Mesothelial cell of epicardium (in vitro differentiated cells): ENCODE results near the gene ZBTB34. TPM values are rescaled to one million over a fixed set of nuclear protein-coding genes. Genes with fewer than 3 reads are reported as not detected.

ENCODE experiments used
- DNase-seq, 2 experiments: peaks; one replicate each; pipeline ENCODE4 v3.0.0; 2021; ENCODE audit warnings: low spot score in 2 of 2; ENCODE audit not compliant: unreplicated experiment in 2 of 2
- H3K27ac Mint-ChIP-seq: 2 replicates; pipeline ENCODE4 v1.8.0; 2021; ENCODE audit warnings: mixed read lengths
- H3K27me3 Mint-ChIP-seq: 2 replicates; pipeline ENCODE4 v1.8.0; 2021; ENCODE audit warnings: low read depth, mixed read lengths
- H3K36me3 Mint-ChIP-seq: 2 replicates; pipeline ENCODE4 v1.8.0; 2021; ENCODE audit warnings: mixed read lengths
- H3K4me1 Mint-ChIP-seq: 2 replicates; pipeline ENCODE4 v1.8.0; 2021; ENCODE audit warnings: mixed read lengths
- H3K4me3 Mint-ChIP-seq: 2 replicates; pipeline ENCODE4 v1.8.0; 2021; ENCODE audit warnings: mild to moderate bottlenecking, moderate library complexity, mixed read lengths
- H3K9me3 Mint-ChIP-seq: 2 replicates; pipeline ENCODE4 v1.8.0; 2021; ENCODE audit warnings: mixed read lengths
- CTCF ChIP-seq: fragments of 200-600 bp; sonication (generic); IDR thresholded peaks from one replicate; pipeline ENCODE4 v1.5.0; 2021; ENCODE audit warnings: antibody characterized with exemption; ENCODE audit not compliant: unreplicated experiment
- total RNA-seq: library from RNA; stranded (reverse); gene quantifications from 3 replicates; pipeline ENCODE4 v1.2.1, GENCODE V29; 2021

Gene ZBTB34
- total RNA-seq, 1 donor from 2014 or later: 23.3 TPM

- Mint-ChIP-seq H3K27me3 (no peaks in the 10 kb centered on the region), H3K4me1 (peaks cover 6% of the 10 kb centered on the region), H3K36me3 (peaks cover 16% of the 10 kb centered on the region), H3K9me3 (no peaks in the 10 kb centered on the region), H3K27ac (no peak overlapping the region), H3K4me3 (no peak overlapping the region)
- no peak for DNase-seq
- no peak for TF ChIP-seq CTCF
Measured at GRCh38 chr9:126885131-126885641, 24.7 kb downstream of the ZBTB34 start.

- H3K4me3 Mint-ChIP-seq: no peak overlapping the region
- no peak for DNase-seq
- TF ChIP-seq CTCF: no peak
- no peak overlapping the region for H3K27ac Mint-ChIP-seq
- no peaks in the 10 kb centered on the region for H3K9me3 Mint-ChIP-seq
- peaks cover 9% of the 10 kb centered on the region for H3K36me3 Mint-ChIP-seq
- H3K27me3 Mint-ChIP-seq: no peaks in the 10 kb centered on the region
- peaks cover 6% of the 10 kb centered on the region for H3K4me1 Mint-ChIP-seq
Measured at GRCh38 chr9:126886034-126886822, 25.8 kb downstream of the ZBTB34 start.

GRCh38 chr9:126886897-126887296, 26.5 kb downstream of the ZBTB34 start:
- Mint-ChIP-seq H3K36me3 (peaks cover 6% of the 10 kb centered on the region), H3K4me1 (peaks cover 8% of the 10 kb centered on the region), H3K9me3 (no peaks in the 10 kb centered on the region), H3K4me3 (no peak overlapping the region), H3K27me3 (no peaks in the 10 kb centered on the region), H3K27ac (no peak overlapping the region)
- DNase-seq: no peak
- TF ChIP-seq CTCF: no peak

- no peak for DNase-seq
- Mint-ChIP-seq H3K4me1 (peaks cover 8% of the 10 kb centered on the region), H3K4me3 (no peak overlapping the region), H3K9me3 (no peaks in the 10 kb centered on the region), H3K27me3 (no peaks in the 10 kb centered on the region), H3K27ac (no peak overlapping the region), H3K36me3 (no peaks in the 10 kb centered on the region)
- TF ChIP-seq CTCF: no peak
Measured at GRCh38 chr9:126891676-126892075, 31.2 kb downstream of the ZBTB34 start.

- no peak for TF ChIP-seq CTCF
- Mint-ChIP-seq H3K4me3 (no peak overlapping the region), H3K36me3 (no peaks in the 10 kb centered on the region), H3K27me3 (no peaks in the 10 kb centered on the region), H3K9me3 (no peaks in the 10 kb centered on the region), H3K4me1 (peaks cover 8% of the 10 kb centered on the region), H3K27ac (no peak overlapping the region)
- no peak for DNase-seq
Measured at GRCh38 chr9:126893079-126893478, 32.6 kb downstream of the ZBTB34 start.
